NCI-H69 (cell line): ENCODE results near the gene DRC3.

Experiments
- DNase-seq: peaks from one replicate; lab custom pipeline; 2025; lab: John Stamatoyannopoulos, UW

The DRC3 gene

GRCh38 chr17:18055597-18055996, 82.9 kb downstream of the DRC3 start:
- DNase-seq = no peak

GRCh38 chr17:18056214-18056613, 83.6 kb downstream of the DRC3 start:
- DNase-seq = no peak

DNA sequence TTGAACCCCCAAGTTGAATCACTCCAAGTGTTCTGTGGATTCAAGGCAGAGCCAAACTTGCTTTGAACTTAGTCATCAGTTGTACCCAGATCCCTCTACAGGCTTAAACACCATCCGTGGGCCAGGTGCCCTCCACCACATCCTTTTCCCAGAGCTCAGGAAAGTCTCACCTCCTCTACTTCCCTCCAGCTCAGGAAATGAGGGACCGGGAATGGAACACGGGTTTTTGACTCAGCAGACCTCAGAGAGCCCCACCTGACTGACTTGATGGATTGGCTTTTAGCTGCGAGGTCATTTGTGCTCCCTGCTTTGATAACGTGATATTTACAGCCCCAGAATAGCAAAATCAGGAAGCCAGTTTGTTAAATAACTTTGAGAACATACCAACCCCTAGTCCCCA, 86.6 kb downstream of the DRC3 start:
- no peak for DNase-seq

- DNase-seq = no peak
These were observed 91.4 kb downstream of the DRC3 start for GRCh38 chr17:18064053-18064452.

DNA sequence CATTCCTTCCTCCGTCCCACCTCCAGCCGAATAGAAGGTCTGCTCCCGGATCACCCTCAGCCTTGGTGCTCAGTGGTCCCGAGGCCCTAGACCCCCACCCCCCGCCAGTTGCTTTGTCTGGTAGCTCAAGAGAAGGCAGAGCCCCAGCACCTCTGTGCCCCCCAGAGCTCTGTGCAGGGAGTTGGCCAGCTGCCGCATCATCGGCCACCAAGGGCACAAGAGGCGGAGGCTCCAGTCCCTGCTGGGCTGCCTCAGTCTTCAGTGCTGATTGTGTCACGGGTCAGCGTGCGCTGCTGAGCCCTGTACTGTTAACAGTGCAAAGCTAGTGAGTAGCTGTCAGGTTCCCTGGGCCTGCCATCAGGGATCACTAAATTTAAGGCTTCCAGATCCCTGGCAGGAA, 92.9 kb downstream of the DRC3 start:
- DNase-seq = no peak
